Dendritic cell treated with granulocyte-macrophage colony-stimulating factor and Interleukin-4, amounts not matched to agents 40 ng/mL and 50 ng/mL, for 4 days (primary cell): ENCODE results near the gene GPR55.
A peak's percentile ranks its signal among the peaks of the same experiment; 100 is the strongest.
"Not testable (repeated sequence)": the region's sequence is repeated elsewhere in the genome, so short reads cannot be mapped to it uniquely, and the experiment has no call there.

Experiments used
- H3K27ac Mint-ChIP-seq: one replicate; pipeline ENCODE4 v1.8.0; 2022; ENCODE audit warnings: mild to moderate bottlenecking, mixed read lengths
- H3K27me3 Mint-ChIP-seq: one replicate; pipeline ENCODE4 v1.8.0; 2022; ENCODE audit warnings: mild to moderate bottlenecking, mixed read lengths
- H3K36me3 Mint-ChIP-seq: one replicate; pipeline ENCODE4 v1.8.0; 2022; ENCODE audit warnings: low read depth, mixed read lengths
- H3K4me1 Mint-ChIP-seq: one replicate; pipeline ENCODE4 v1.8.0; 2022; ENCODE audit warnings: low read depth, mixed read lengths
- H3K4me3 Mint-ChIP-seq: one replicate; pipeline ENCODE4 v1.8.0; 2022; ENCODE audit warnings: mild to moderate bottlenecking, moderate library complexity, mixed read lengths
- H3K9me3 Mint-ChIP-seq: one replicate; pipeline ENCODE4 v1.8.0; 2022; ENCODE audit warnings: mixed read lengths
- intact Hi-C: fragments of 100-400 bp; cut with micrococcal nuclease; formaldehyde crosslinking; loops from one replicate; pipeline ENCODE4 v1.15.0; 2022

The GPR55 gene

DNA sequence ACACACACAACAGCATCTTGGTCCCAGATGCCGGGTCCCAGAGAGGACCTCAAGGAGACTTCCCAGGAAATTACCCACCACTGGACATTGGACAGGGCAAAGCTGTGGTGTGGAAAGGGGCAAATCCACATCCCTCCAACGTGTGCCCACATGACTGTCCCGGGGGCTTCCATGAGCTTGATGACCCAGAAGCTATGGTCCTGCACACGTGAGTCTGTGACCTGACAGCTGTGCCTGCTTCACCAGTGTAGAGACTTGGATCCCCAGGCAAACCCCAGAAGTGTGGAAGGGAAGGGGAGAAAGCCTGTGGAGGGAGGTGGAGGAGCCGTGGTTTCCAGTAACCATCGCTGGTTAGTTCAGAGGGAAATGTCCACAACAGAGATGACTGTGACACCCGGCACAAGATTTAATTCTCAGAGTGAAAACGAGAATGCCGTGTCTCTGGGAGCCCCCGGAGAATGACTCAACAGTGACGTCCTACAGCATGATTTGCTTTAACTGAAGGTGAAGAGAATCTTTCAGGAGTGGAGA, 19.1 kb upstream of the GPR55 start:
- peak overlapping the region; percentile 73 for H3K4me3 Mint-ChIP-seq
- peaks cover 5% of the 10 kb centered on the region for H3K27me3 Mint-ChIP-seq
- intact Hi-C loops: no loop called here
- H3K4me1 Mint-ChIP-seq: peaks cover 82% of the 10 kb centered on the region
- no peaks in the 10 kb centered on the region for H3K9me3 Mint-ChIP-seq
- H3K27ac Mint-ChIP-seq: peak overlapping the region; percentile 86
- peaks cover 7% of the 10 kb centered on the region for H3K36me3 Mint-ChIP-seq

DNA sequence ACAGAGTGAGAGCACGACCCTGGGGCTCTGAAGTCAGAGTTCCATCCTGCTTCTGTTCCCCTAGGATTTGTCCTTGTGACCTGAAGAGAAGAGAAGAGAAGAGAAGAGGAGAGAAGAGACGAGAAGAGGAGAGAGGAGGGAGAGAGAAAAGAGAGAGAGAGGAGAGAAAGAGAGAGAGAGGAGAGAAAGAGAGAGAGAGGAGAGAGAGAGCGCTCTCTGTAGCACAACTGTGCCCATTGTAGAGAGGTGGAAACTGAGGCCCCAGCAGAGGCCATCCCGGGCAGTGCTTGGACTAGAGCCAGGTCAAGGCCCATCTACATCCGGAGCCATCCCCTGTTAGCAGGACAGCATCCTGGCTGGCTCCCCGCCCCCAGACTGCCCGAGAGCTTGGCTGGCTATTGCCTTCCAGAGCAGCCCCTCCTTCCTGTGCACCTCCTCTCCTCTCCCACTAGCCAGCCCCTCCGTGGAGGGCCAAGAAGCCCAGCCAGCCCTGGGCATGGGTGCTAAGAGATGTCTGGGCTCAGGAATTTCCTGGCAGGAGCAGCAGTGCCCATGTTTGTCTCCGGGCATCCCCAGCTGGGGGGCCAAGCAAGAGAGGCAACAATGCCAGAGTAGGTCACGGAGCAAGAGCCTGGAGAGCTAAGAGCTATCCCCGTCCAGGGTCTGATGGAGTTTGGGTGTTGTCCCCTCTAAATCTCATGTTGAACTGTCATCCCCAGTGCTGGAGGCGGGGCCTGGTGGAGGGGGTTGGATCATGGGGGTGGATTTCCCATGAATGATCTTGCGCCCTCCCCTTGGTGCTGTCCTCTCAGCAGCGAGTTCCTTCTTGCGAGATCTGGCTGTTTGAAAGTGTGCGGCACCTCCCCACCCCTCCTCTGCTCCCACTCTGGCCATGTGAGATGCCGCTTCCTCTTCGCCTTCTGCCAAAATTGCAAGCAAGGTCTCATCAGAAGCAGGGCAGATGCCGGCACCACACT, 18.2 kb upstream of the GPR55 start:
- Mint-ChIP-seq H3K36me3 (peaks cover 7% of the 10 kb centered on the region), H3K9me3 (no peaks in the 10 kb centered on the region), H3K4me1 (peaks cover 72% of the 10 kb centered on the region), H3K27ac (peak overlapping the region; percentile 86), H3K4me3 (peak overlapping the region; percentile 73), H3K27me3 (peaks cover 5% of the 10 kb centered on the region)
- intact Hi-C loops: loop anchor here (2.0 kb wide), 1 partner anchor 18 kb away; the partner anchor contains the start of gene GPR55

GRCh38 chr2:230942371-230942770, 17.3 kb upstream of the GPR55 start:
- H3K36me3 Mint-ChIP-seq: peaks cover 7% of the 10 kb centered on the region
- H3K9me3 Mint-ChIP-seq: peaks cover 6% of the 10 kb centered on the region
- H3K4me3 Mint-ChIP-seq: no peak overlapping the region
- peaks cover 65% of the 10 kb centered on the region for H3K4me1 Mint-ChIP-seq
- intact Hi-C loops: loop anchor here (2.0 kb wide), 1 partner anchor 18 kb away; the partner anchor contains the start of gene GPR55
- peak overlapping the region; percentile 86 for H3K27ac Mint-ChIP-seq
- H3K27me3 Mint-ChIP-seq: peaks cover 5% of the 10 kb centered on the region

DNA sequence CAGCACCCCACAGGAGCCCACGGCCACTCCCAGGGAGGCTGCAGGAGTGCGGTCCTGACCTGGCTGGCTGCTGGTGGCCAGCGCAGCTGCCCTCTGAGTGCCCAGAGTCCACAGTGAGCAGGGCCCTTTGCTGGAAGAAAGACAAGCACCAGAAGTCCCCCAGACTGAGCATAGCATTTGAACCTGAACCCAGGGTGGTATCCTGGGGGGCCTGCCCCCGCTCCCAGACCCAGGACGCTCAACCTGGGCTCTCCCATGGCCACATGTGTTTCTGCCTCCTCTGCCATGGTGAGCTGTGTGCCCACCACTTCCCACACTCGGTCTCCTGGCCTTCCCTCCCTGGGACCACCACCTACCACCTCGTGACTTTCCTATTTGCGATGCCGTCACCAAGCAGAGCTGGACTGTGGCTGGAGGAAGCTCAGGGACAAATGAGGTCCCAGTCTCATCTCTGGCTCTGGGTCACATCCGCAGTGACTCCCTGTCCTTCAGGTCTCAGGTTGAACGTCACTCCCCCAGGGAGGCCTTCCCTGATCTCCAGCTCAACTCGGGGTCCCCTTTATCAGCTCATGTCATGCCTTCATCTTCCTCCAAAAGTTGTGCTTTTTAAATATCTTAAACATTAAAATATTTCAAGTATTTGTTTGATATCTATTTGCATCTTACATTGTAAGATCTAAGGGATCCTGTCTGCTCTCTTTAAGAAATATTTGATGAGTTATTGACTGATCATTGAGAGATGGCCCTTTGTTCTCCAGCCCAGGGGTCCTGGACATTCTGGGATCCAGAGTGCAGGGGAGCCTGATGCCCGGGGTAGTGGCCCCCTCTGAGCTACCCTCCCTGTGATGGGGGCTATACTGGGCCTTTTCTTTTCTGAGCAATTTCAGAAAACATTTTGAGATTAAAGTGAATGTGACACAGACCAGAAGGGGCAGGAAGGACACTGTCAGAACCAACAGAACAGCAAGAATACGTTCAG, 16.4 kb upstream of the GPR55 start:
- Mint-ChIP-seq H3K4me3 (no peak overlapping the region), H3K4me1 (peaks cover 56% of the 10 kb centered on the region), H3K36me3 (peaks cover 7% of the 10 kb centered on the region), H3K9me3 (peaks cover 14% of the 10 kb centered on the region), H3K27me3 (peaks cover 5% of the 10 kb centered on the region), H3K27ac (peak overlapping the region; percentile 86)
- intact Hi-C loops: loop anchor here (2.0 kb wide), 1 partner anchor 17 kb away; the partner anchor contains the start of gene GPR55

DNA sequence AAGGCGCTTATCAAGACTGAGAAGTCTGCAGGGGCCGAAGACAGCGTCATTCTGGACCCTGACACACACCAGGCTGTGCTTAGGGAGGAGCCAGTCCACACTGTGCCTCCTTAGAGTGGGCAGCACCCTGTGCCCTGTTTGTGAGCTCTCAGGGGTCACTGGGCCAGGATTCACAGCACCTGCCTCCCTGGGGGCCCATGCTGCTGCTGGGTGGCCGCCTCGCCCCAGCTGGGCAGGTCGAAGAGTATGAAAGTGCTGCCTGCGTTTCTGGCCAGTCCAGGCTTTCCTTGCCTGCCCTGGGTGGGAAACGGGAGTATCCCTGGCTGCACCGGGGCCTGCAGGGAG, 15.4 kb upstream of the GPR55 start:
- Mint-ChIP-seq H3K4me1 (peaks cover 45% of the 10 kb centered on the region), H3K27me3 (peaks cover 6% of the 10 kb centered on the region), H3K4me3 (no peak overlapping the region), H3K9me3 (peaks cover 24% of the 10 kb centered on the region), H3K27ac (peak overlapping the region; percentile 2), H3K36me3 (peaks cover 9% of the 10 kb centered on the region)
- intact Hi-C loops: no loop called here

DNA sequence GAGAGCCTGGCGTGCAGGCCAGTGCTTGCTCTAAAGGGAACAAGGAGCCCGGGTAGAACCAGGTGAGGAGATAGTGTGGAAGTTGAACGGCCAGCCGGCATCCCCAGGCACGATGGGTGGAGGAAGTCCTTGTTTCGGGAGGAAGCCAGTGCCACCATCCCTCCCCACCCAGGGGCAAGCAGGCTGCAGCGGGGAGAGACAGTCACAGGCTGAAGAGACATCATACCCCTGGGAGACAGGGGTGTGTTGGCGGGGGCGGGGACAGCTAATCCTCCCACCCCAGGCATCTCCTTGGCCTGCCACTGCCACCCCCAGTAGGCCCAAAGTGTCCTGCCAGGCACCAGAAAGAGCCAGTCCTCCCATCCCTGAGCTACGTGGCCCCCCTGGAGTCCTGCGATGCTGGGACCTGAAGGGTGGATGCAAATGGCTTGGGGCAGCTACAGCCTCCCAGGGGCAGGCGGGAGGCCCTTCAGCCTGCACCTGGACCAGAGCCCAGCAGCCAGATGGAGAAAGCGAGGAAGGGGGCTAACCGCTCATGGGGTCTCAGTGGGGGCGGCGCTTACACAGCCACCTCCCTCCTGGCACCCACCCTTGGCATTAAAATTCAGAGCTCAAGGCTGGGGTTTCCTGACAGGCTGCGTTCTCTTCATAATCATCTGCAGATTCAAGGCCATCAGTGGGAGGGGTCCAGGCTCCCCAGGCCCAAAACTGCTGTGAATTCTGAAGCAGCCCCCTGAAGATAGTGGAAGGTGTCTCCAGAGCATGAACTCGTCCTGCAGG, 14.8 kb upstream of the GPR55 start:
- H3K27ac Mint-ChIP-seq: peak overlapping the region; percentile 2
- no peak overlapping the region for H3K4me3 Mint-ChIP-seq
- intact Hi-C loops: no loop called here
- peaks cover 40% of the 10 kb centered on the region for H3K4me1 Mint-ChIP-seq
- H3K36me3 Mint-ChIP-seq: peaks cover 8% of the 10 kb centered on the region
- H3K9me3 Mint-ChIP-seq: peaks cover 29% of the 10 kb centered on the region
- peaks cover 6% of the 10 kb centered on the region for H3K27me3 Mint-ChIP-seq

- H3K9me3 Mint-ChIP-seq: peaks cover 29% of the 10 kb centered on the region
- H3K27ac Mint-ChIP-seq: peak overlapping the region; percentile 2
Measured at GRCh38 chr2:230939066-230939591, 14.1 kb upstream of the GPR55 start.

GRCh38 chr2:230938516-230939065, 13.5 kb upstream of the GPR55 start:
- H3K9me3 Mint-ChIP-seq: peaks cover 29% of the 10 kb centered on the region
- intact Hi-C loops: no loop called here
- no peak overlapping the region for H3K4me3 Mint-ChIP-seq
- peaks cover 6% of the 10 kb centered on the region for H3K27me3 Mint-ChIP-seq
- no peak overlapping the region for H3K27ac Mint-ChIP-seq
- peaks cover 28% of the 10 kb centered on the region for H3K4me1 Mint-ChIP-seq
- H3K36me3 Mint-ChIP-seq: peaks cover 5% of the 10 kb centered on the region

More at GRCh38 chr2:230939066-230939591, 14.1 kb upstream of the GPR55 start:
- peaks cover 32% of the 10 kb centered on the region for H3K4me1 Mint-ChIP-seq
- H3K36me3 Mint-ChIP-seq: peaks cover 5% of the 10 kb centered on the region
- intact Hi-C loops: no loop called here
- peaks cover 6% of the 10 kb centered on the region for H3K27me3 Mint-ChIP-seq
- no peak overlapping the region for H3K4me3 Mint-ChIP-seq

DNA sequence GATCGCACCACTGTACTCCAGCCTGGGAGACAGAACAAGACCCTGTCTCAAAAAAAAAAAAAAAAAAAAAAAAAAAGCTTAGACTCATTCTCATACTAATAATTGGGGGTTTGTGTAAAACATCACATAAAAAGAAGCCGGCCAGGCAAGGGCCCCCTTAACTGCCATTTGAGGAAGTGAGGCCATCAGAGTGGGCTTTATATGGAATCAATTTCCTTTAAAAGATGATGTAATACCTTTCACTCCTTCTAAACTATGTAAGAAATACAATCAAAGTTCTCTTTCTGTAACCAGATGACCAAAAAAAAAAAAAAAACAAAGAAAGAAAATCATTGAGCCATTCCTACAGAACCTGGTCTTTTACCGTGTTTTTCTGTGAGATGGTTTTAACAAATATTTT, 13.1 kb upstream of the GPR55 start:
- Mint-ChIP-seq H3K27me3 (peaks cover 6% of the 10 kb centered on the region), H3K9me3 (peaks cover 29% of the 10 kb centered on the region), H3K4me1 (peaks cover 28% of the 10 kb centered on the region), H3K36me3 (peaks cover 5% of the 10 kb centered on the region), H3K4me3 (no peak overlapping the region), H3K27ac (no peak overlapping the region)
- intact Hi-C loops: no loop called here

GRCh38 chr2:230937362-230937761, 12.3 kb upstream of the GPR55 start:
- H3K4me1 Mint-ChIP-seq: peaks cover 28% of the 10 kb centered on the region
- H3K9me3 Mint-ChIP-seq: peaks cover 29% of the 10 kb centered on the region
- H3K27me3 Mint-ChIP-seq: peaks cover 4% of the 10 kb centered on the region
- H3K4me3 Mint-ChIP-seq: no peak overlapping the region
- no peak overlapping the region for H3K27ac Mint-ChIP-seq
- intact Hi-C loops: no loop called here
- peaks cover 5% of the 10 kb centered on the region for H3K36me3 Mint-ChIP-seq

DNA sequence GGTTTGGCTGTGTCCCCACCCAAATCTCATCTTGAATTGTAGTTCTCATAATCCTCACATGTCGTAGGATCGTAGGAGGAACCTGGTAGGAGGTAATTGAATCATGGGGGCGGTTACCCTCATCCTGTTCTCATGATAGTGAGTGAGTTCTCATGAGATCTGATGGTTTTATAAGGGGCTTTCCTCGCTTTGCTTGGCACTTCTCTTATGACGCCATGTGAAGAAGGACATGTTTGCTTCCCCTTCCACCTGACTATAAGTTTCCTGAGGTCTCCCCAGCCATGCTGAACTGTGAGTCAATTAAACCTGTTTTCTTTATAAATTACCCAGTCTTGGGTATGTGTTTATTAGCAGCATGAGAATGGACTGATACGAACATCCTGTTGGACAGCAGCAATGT, 11.2 kb upstream of the GPR55 start:
- H3K27me3 Mint-ChIP-seq, H3K4me3 Mint-ChIP-seq, H3K36me3 Mint-ChIP-seq, H3K27ac Mint-ChIP-seq, intact Hi-C loops: not testable (repeated sequence)
- Mint-ChIP-seq H3K9me3 (peaks cover 29% of the 10 kb centered on the region), H3K4me1 (peaks cover 31% of the 10 kb centered on the region)

- H3K4me3 Mint-ChIP-seq: no peak overlapping the region
- peaks cover 31% of the 10 kb centered on the region for H3K4me1 Mint-ChIP-seq
- H3K27ac Mint-ChIP-seq: no peak overlapping the region
- peaks cover 29% of the 10 kb centered on the region for H3K9me3 Mint-ChIP-seq
- H3K27me3 Mint-ChIP-seq: peaks cover 8% of the 10 kb centered on the region
- intact Hi-C loops: no loop called here
- H3K36me3 Mint-ChIP-seq: peaks cover 5% of the 10 kb centered on the region
Measured at GRCh38 chr2:230935130-230935430, 10.0 kb upstream of the GPR55 start.
